GM04504 (cell line): ENCODE data around the gene PSMB10.

Experiments
- DNase-seq: peaks from one replicate; pipeline ENCODE4 v3.0.0-alpha.2; 2012; ENCODE audit warnings: low read depth

Gene PSMB10

GRCh38 chr16:67963662-67964321 lies 27.1 kb upstream of the PSMB10 start:
- no peak for DNase-seq

GRCh38 chr16:67963292-67963661 lies 26.6 kb upstream of the PSMB10 start:
- DNase-seq, result no peak

GRCh38 chr16:67962135-67962534 lies 25.5 kb upstream of the PSMB10 start:
- no peak for DNase-seq

- no peak for DNase-seq
Observed at GRCh38 chr16:67961551-67961957, 24.9 kb upstream of the PSMB10 start.

- DNase-seq, result no peak
Observed at GRCh38 chr16:67959536-67960329, 23.1 kb upstream of the PSMB10 start.

GRCh38 chr16:67957622-67958021 lies 21.0 kb upstream of the PSMB10 start:
- no peak for DNase-seq

- DNase-seq, result no peak
Observed at GRCh38 chr16:67954421-67955196, 18.0 kb upstream of the PSMB10 start.

- no peak for DNase-seq
Observed at GRCh38 chr16:67953641-67954375, 17.2 kb upstream of the PSMB10 start.

- no peak for DNase-seq
Observed at GRCh38 chr16:67951485-67951884, 14.8 kb upstream of the PSMB10 start.

- DNase-seq, result no peak
Observed at GRCh38 chr16:67950335-67950843, 13.7 kb upstream of the PSMB10 start.

- DNase-seq, result no peak
Observed at GRCh38 chr16:67949645-67950044, 13.0 kb upstream of the PSMB10 start.

- DNase-seq, result no peak
Observed at GRCh38 chr16:67948015-67948414, 11.4 kb upstream of the PSMB10 start.

GRCh38 chr16:67946966-67947558 lies 10.4 kb upstream of the PSMB10 start:
- DNase-seq, result no peak

GRCh38 chr16:67946128-67946569 lies 9.5 kb upstream of the PSMB10 start:
- DNase-seq, result no peak

- DNase-seq, result no peak
Observed at GRCh38 chr16:67945392-67945933, 8.8 kb upstream of the PSMB10 start.

GRCh38 chr16:67944690-67945391 lies 8.2 kb upstream of the PSMB10 start:
- DNase-seq, result no peak

GRCh38 chr16:67943619-67944504 lies 7.2 kb upstream of the PSMB10 start, which contains the start of gene LCAT:
Gene LCAT (minus strand): TSS chr16:67944120. CDS start chr16:67944101, 19 bp downstream.
- DNase-seq, result no peak

GRCh38 chr16:67943256-67943618 lies 6.6 kb upstream of the PSMB10 start:
- DNase-seq, result no peak

- no peak for DNase-seq
Observed at GRCh38 chr16:67942510-67943255, 6.0 kb upstream of the PSMB10 start.
